GM12878 (cell line): Measurements from ENCODE around the gene SELENOT.

Experiments
- CTCF ChIP-seq, 3 experiments: IDR thresholded peaks in 2 of 3; conservative IDR thresholded peaks in 1 of 3; 2 replicates each; pipeline ENCODE4 v1.5.1; 2011; ENCODE audit warnings: low read depth in 3 of 3, low read length in 3 of 3, mild to moderate bottlenecking in 3 of 3, control low read depth in 2 of 3, moderate library complexity in 2 of 3, inconsistent platforms in 1 of 3, mixed read lengths in 1 of 3; ENCODE audit not compliant: control insufficient read depth in 2 of 3, insufficient read depth in 1 of 3; ENCODE audit errors: extremely low read depth in 1 of 3
- PAX5 ChIP-seq: IDR thresholded peaks from 2 replicates; pipeline ENCODE4 v1.6.1; 2011; ENCODE audit warnings: low read depth, low read length, borderline replicate concordance
- TCF3 ChIP-seq: IDR thresholded peaks from 2 replicates; pipeline ENCODE4 v1.6.1; 2012; ENCODE audit warnings: low read depth, mild to moderate bottlenecking, low read length, borderline replicate concordance; ENCODE audit not compliant: insufficient read depth
- ZBTB33 ChIP-seq: fragments of 450-650 bp; IDR thresholded peaks from 2 replicates; pipeline ENCODE4 v1.6.1; 2017; ENCODE audit warnings: mild to moderate bottlenecking

- TF ChIP-seq ZBTB33, result no peak
- TF ChIP-seq TCF3, result no peak
- TF ChIP-seq PAX5, result no peak
- TF ChIP-seq CTCF (IDR thresholded peaks at IDR 0.05 in 2 of 3, conservative IDR thresholded peaks at IDR 0.05 in 1 of 3; ENCODE audit: control insufficient read depth in 2 of 3, extremely low read depth in 1 of 3, insufficient read depth in 1 of 3, low read depth in 3 of 3, low read length in 3 of 3), result no peak
These were observed 32.0 kb downstream of the SELENOT start for GRCh38 chr3:150635076-150635475.
